HCT116 (cell line): ENCODE results near the gene DCAF11. TPM values are rescaled to one million over a fixed set of nuclear protein-coding genes. Genes with fewer than 3 reads are reported as not detected.

ENCODE experiments used
- ATAC-seq: fragments of 200-7000 bp; cut with Tn5 transposase; 2 replicates; pipeline ENCODE4 v1.9.1; 2020; ENCODE audit warnings: mild to moderate bottlenecking, moderate library complexity
- BruUV-seq: library from RNA; stranded (reverse); fragments of 400-500 nt; replicated peaks from 2 replicates; lab custom pipeline; 2021; lab: Mats Ljungman, UMichigan
- CTCF ChIA-PET: fragments of 300-600 bp; sonication (Branson Sonifier 250); formaldehyde crosslinking; loops from one replicate; lab custom pipeline; 2021; ENCODE audit warnings: antibody characterized with exemption; lab: Charles Lee
- POLR2A ChIA-PET: fragments of 300-600, 350-600 bp; sonication (Branson Sonifier 250); formaldehyde crosslinking; loops from one replicate; lab custom pipeline; 2021; ENCODE audit warnings: antibody characterized with exemption; lab: Charles Lee
- RAD21 ChIA-PET, 2 experiments: fragments of 300-600 bp; sonication (Branson Sonifier 250); formaldehyde crosslinking; loops; one replicate each; lab custom pipeline; 2023; ENCODE audit warnings: low total read pairs in 2 of 2; ENCODE audit not compliant: uncharacterized antibody in 2 of 2, unreplicated experiment in 2 of 2, low non-redundant PET in 1 of 2; lab: Charles Lee
- DNase-seq: peaks from one replicate; pipeline ENCODE4 v3.0.0-alpha.2; 2010; ENCODE audit warnings: low read depth, low spot score
- H2AFZ ChIP-seq: fragments of 200-600 bp; shearing (Covaris generic), sonication (generic); 2 replicates; pipeline ENCODE4 v1.6.1; 2017; ENCODE audit warnings: low read depth, mixed run types, mixed read lengths, antibody characterized with exemption, low read length; ENCODE audit not compliant: poor library complexity, severe bottlenecking
- H3K27ac ChIP-seq: 2 replicates; pipeline ENCODE4 v1.5.1; 2012; ENCODE audit warnings: low read depth, low read length
- H3K27me3 ChIP-seq: fragments of 200-600 bp; sonication (generic); 2 replicates; pipeline ENCODE4 v1.6.1; 2016; ENCODE audit warnings: mixed run types, low read length, mixed read lengths; ENCODE audit not compliant: insufficient read depth
- H3K36me3 ChIP-seq, 2 experiments: fragments of 200-500 bp in 1 of 2; fragments of 200-600 bp in 1 of 2; sonication (Bioruptor generic) in 1 of 2; sonication (generic) in 1 of 2; 2 replicates each; pipeline versions ENCODE4 v1.5.1 to v1.6.1; 2014 to 2016; ENCODE audit warnings: low read length in 2 of 2, inconsistent platforms in 1 of 2, mixed read lengths in 1 of 2, mixed run types in 1 of 2; ENCODE audit not compliant: insufficient read depth in 2 of 2, control insufficient read depth in 1 of 2
- H3K4me1 ChIP-seq, 2 experiments: fragments of 200-600 bp in 1 of 2; sonication (generic) in 1 of 2; 2 replicates each; pipeline versions ENCODE4 v1.5.1 to v1.6.1; 2012 to 2017; ENCODE audit warnings: low read length in 2 of 2, inconsistent platforms in 1 of 2, mild to moderate bottlenecking in 1 of 2, mixed read lengths in 1 of 2, mixed run types in 1 of 2, moderate library complexity in 1 of 2; ENCODE audit not compliant: insufficient read depth in 2 of 2, control insufficient read depth in 1 of 2
- H3K4me2 ChIP-seq: fragments of 200-600 bp; sonication (generic); 2 replicates; pipeline ENCODE4 v1.6.1; 2017; ENCODE audit warnings: mixed run types, low read length, mixed read lengths
- H3K4me3 ChIP-seq, 2 experiments: fragments of 200-600 bp in 1 of 2; sonication (generic) in 1 of 2; replicated peaks in 1 of 2; 2 replicates each; pipeline ENCODE4 v1.5.1; 2011 to 2016; ENCODE audit warnings: low read length in 2 of 2, control low read depth in 1 of 2, low read depth in 1 of 2, mild to moderate bottlenecking in 1 of 2, mixed read lengths in 1 of 2, mixed run types in 1 of 2
- H3K79me2 ChIP-seq: fragments of 200-600 bp; sonication (generic); 2 replicates; pipeline ENCODE4 v1.6.1; 2017; ENCODE audit warnings: mild to moderate bottlenecking, mixed run types, low read length, moderate library complexity, mixed read lengths; ENCODE audit not compliant: insufficient read depth
- H3K9ac ChIP-seq: fragments of 200-600 bp; sonication (generic); 2 replicates; pipeline ENCODE4 v1.6.1; 2016; ENCODE audit warnings: low read length, mixed read lengths
- H3K9me2 ChIP-seq: fragments of 200-600 bp; sonication (generic), shearing (Covaris generic); 2 replicates; pipeline ENCODE4 v1.6.1; 2017; ENCODE audit warnings: mixed run types, mild to moderate bottlenecking, moderate library complexity; ENCODE audit not compliant: insufficient read depth
- H3K9me3 ChIP-seq, 2 experiments: fragments of 200-500 bp in 1 of 2; fragments of 200-600 bp in 1 of 2; sonication (Bioruptor generic) in 1 of 2; sonication (generic) in 1 of 2; 2 replicates each; pipeline ENCODE4 v1.6.1; 2014 to 2017; ENCODE audit warnings: low read length in 2 of 2, mixed read lengths in 2 of 2, inconsistent platforms in 1 of 2, low read depth in 1 of 2, mild to moderate bottlenecking in 1 of 2, mixed run types in 1 of 2, moderate library complexity in 1 of 2; ENCODE audit not compliant: control insufficient read depth in 1 of 2, insufficient read depth in 1 of 2
- H4K20me1 ChIP-seq: fragments of 200-600 bp; sonication (generic), shearing (Covaris generic); 2 replicates; pipeline ENCODE4 v1.6.1; 2017; ENCODE audit warnings: mixed run types, mild to moderate bottlenecking, moderate library complexity; ENCODE audit not compliant: insufficient read depth
- ATF3 ChIP-seq: IDR thresholded peaks from 2 replicates; pipeline ENCODE4 v1.6.1; 2012
- CBX3 ChIP-seq: IDR thresholded peaks from 2 replicates; pipeline ENCODE4 v1.6.1; 2012; ENCODE audit warnings: low read depth
- CTCF ChIP-seq, 3 experiments: fragments of 200-600 bp in 1 of 3; sonication (generic) in 1 of 3; IDR thresholded peaks in 2 of 3; conservative IDR thresholded peaks in 1 of 3; 2 replicates each; pipeline ENCODE4 v1.5.1; 2012 to 2017; ENCODE audit warnings: low read depth in 2 of 3, low read length in 2 of 3, antibody characterized with exemption in 1 of 3, borderline replicate concordance in 1 of 3, control low read depth in 1 of 3, mild to moderate bottlenecking in 1 of 3, mixed read lengths in 1 of 3, mixed run types in 1 of 3, moderate library complexity in 1 of 3; ENCODE audit not compliant: insufficient read depth in 1 of 3
- EGR1 ChIP-seq: IDR thresholded peaks from 2 replicates; pipeline ENCODE4 v1.6.1; 2012; ENCODE audit warnings: low read depth
- ELF1 ChIP-seq: IDR thresholded peaks from 2 replicates; pipeline ENCODE4 v1.6.1; 2012; ENCODE audit warnings: low read depth, borderline replicate concordance
- EZH2 ChIP-seq: fragments of 200-600 bp; sonication (generic); IDR thresholded peaks from 2 replicates; pipeline ENCODE4 v1.6.1; 2017; ENCODE audit warnings: antibody characterized with exemption, mixed run types
- EZH2phosphoT487 ChIP-seq: fragments of 200-600 bp; IDR thresholded peaks from 2 replicates; pipeline ENCODE4 v1.6.1; 2018; ENCODE audit warnings: antibody characterized with exemption, borderline replicate concordance
- FOSL1 ChIP-seq: IDR thresholded peaks from 2 replicates; pipeline ENCODE4 v1.6.1; 2012; ENCODE audit warnings: low read depth
- JUND ChIP-seq: IDR thresholded peaks from 2 replicates; pipeline ENCODE4 v1.6.1; 2012
- MAX ChIP-seq: IDR thresholded peaks from 2 replicates; pipeline ENCODE4 v1.6.1; 2012
- POLR2A ChIP-seq: IDR thresholded peaks from 2 replicates; pipeline ENCODE4 v1.7.0; 2011; ENCODE audit warnings: borderline replicate concordance; ENCODE audit not compliant: insufficient read depth, insufficient read length; ENCODE audit errors: extremely low read depth
- POLR2AphosphoS5 ChIP-seq: IDR thresholded peaks from 2 replicates; pipeline ENCODE4 v1.6.1; 2011; ENCODE audit warnings: mild to moderate bottlenecking, low read depth, low read length, moderate library complexity
- REST ChIP-seq: IDR thresholded peaks from 2 replicates; pipeline ENCODE4 v1.6.1; 2012; ENCODE audit warnings: low read depth
- SIN3A ChIP-seq: IDR thresholded peaks from 2 replicates; pipeline ENCODE4 v1.6.1; 2012; ENCODE audit warnings: low read depth
- SP1 ChIP-seq: IDR thresholded peaks from 2 replicates; pipeline ENCODE4 v1.6.1; 2012; ENCODE audit warnings: low read depth
- SRF ChIP-seq: IDR thresholded peaks from 2 replicates; pipeline ENCODE4 v1.6.1; 2012; ENCODE audit warnings: low read depth
- ZFX ChIP-seq: fragments of 450-650 bp; IDR thresholded peaks from 2 replicates; pipeline ENCODE4 v1.6.1; 2017
- intact Hi-C: fragments of 100-400 bp; cut with micrococcal nuclease; formaldehyde crosslinking; loops from 2 replicates; pipeline ENCODE4 v1.10.0; 2022
- total RNA-seq: library from RNA; stranded (reverse); gene quantifications from one replicate; pipeline ENCODE4 v1.2.1, GENCODE V29; 2021; ENCODE audit not compliant: unreplicated experiment

Gene DCAF11
- total RNA-seq, 1 experiment from 2014 or later, result 47.5 TPM

- Histone ChIP-seq H3K27ac (no peak overlapping the region), H3K4me1 (peaks cover 12 to 19% of the 10 kb centered on the region in 2 experiments), H3K36me3 (no peaks in the 10 kb centered on the region), H4K20me1 (no peaks in the 10 kb centered on the region), H3K9ac (no peak overlapping the region), H3K4me3 (no peak overlapping the region), H3K4me2 (no peak overlapping the region), H3K9me3 (no peaks in the 10 kb centered on the region), H2AFZ (no peak overlapping the region), H3K27me3 (no peaks in the 10 kb centered on the region), H3K9me2 (no peaks in the 10 kb centered on the region)
- no TSS peak for BruUV-seq
- RAD21 ChIA-PET, result no interaction called here
- DNase-seq (no peak), ATAC-seq (no peak)
- TF ChIP-seq JUND, result no peak
- TF ChIP-seq CTCF (IDR thresholded peaks at IDR 0.05 in 2 of 3, conservative IDR thresholded peaks at IDR 0.05 in 1 of 3; ENCODE audit: borderline replicate concordance in 1 of 3, insufficient read depth in 1 of 3, low read depth in 2 of 3, low read length in 2 of 3), result no peak
- no peak for TF ChIP-seq CBX3
- TF ChIP-seq POLR2A, result no peak
- no peak for TF ChIP-seq SP1
- no peak for TF ChIP-seq SRF
- no peak for TF ChIP-seq POLR2AphosphoS5
- no peak for TF ChIP-seq ZFX
- TF ChIP-seq MAX, result no peak
- no peak for TF ChIP-seq REST
- no peak for TF ChIP-seq ATF3
- no peak for TF ChIP-seq FOSL1
- no peak for TF ChIP-seq EZH2
- TF ChIP-seq EGR1, result no peak
- no peak for TF ChIP-seq EZH2phosphoT487
- no peak for TF ChIP-seq SIN3A
- no peak for TF ChIP-seq ELF1
- TF ChIP-seq, all 23 proteins: peak for 0
- ChIA-PET POLR2A (no interaction called here), CTCF (no interaction called here)
- intact Hi-C loops, result no loop called here
- no peaks in the 10 kb centered on the region for H3K79me2 ChIP-seq
Measured at GRCh38 chr14:24076302-24076601, 38.3 kb upstream of the DCAF11 start.
